H9 (cell line): ENCODE data around the gene OR2L8. TPM values are rescaled to one million over a fixed set of nuclear protein-coding genes. Genes with fewer than 3 reads are reported as not detected.

ENCODE experiments used
- DNase-seq: peaks from one replicate; pipeline ENCODE4 v3.0.0-alpha.2; 2017
- H2AFZ ChIP-seq: one replicate; pipeline ENCODE4 v1.6.1; 2013; ENCODE audit warnings: mild to moderate bottlenecking, low read length, control low read depth, moderate library complexity
- H2AK5ac ChIP-seq: 2 replicates; pipeline ENCODE4 v1.6.1; 2013; ENCODE audit warnings: low read length, control low read depth, mixed read lengths; ENCODE audit not compliant: insufficient read length
- H2BK120ac ChIP-seq: one replicate; pipeline ENCODE4 v1.6.1; 2013; ENCODE audit warnings: low read depth, mild to moderate bottlenecking, low read length, control low read depth, inconsistent platforms; ENCODE audit not compliant: poor library complexity, severe bottlenecking
- H2BK12ac ChIP-seq: 2 replicates; pipeline ENCODE4 v1.6.1; 2013; ENCODE audit warnings: low read length, control low read depth, mixed read lengths, low read depth; ENCODE audit not compliant: insufficient read length
- H2BK15ac ChIP-seq: 2 replicates; pipeline ENCODE4 v1.6.1; 2013; ENCODE audit warnings: low read depth, low read length, control low read depth
- H2BK20ac ChIP-seq: one replicate; pipeline ENCODE4 v1.6.1; 2013; ENCODE audit warnings: low read depth, mild to moderate bottlenecking, low read length, control low read depth, inconsistent platforms; ENCODE audit not compliant: poor library complexity, severe bottlenecking
- H2BK5ac ChIP-seq: 2 replicates; pipeline ENCODE4 v1.6.1; 2013; ENCODE audit warnings: low read length, control low read depth, mixed read lengths; ENCODE audit not compliant: insufficient read length
- H3K14ac ChIP-seq: 2 replicates; pipeline ENCODE4 v1.6.1; 2013; ENCODE audit warnings: low read length, control low read depth; ENCODE audit not compliant: insufficient read depth
- H3K18ac ChIP-seq: 2 replicates; pipeline ENCODE4 v1.6.1; 2013; ENCODE audit warnings: low read depth, mild to moderate bottlenecking, mixed read lengths, low read length, control low read depth; ENCODE audit not compliant: insufficient read length
- H3K23ac ChIP-seq: 2 replicates; pipeline ENCODE4 v1.6.1; 2013; ENCODE audit warnings: low read length, control low read depth, mixed read lengths, low read depth; ENCODE audit not compliant: insufficient read length
- H3K23me2 ChIP-seq: 2 replicates; pipeline ENCODE4 v1.6.1; 2013; ENCODE audit warnings: low read depth, mild to moderate bottlenecking, mixed read lengths, low read length, control low read depth; ENCODE audit not compliant: insufficient read length, poor library complexity, severe bottlenecking
- H3K27ac ChIP-seq: 2 replicates; pipeline ENCODE4 v1.5.1; 2013; ENCODE audit warnings: low read length, control low read depth, mixed read lengths, low read depth; ENCODE audit not compliant: insufficient read length
- H3K27me3 ChIP-seq: 2 replicates; pipeline ENCODE4 v1.6.1; 2013; ENCODE audit warnings: low read length, control low read depth, inconsistent platforms; ENCODE audit not compliant: insufficient read depth
- H3K4ac ChIP-seq: 2 replicates; pipeline ENCODE4 v1.6.1; 2013; ENCODE audit warnings: low read depth, mild to moderate bottlenecking, control low read depth, inconsistent platforms, low read length, moderate library complexity
- H3K4me1 ChIP-seq: 2 replicates; pipeline ENCODE4 v1.6.1; 2013; ENCODE audit warnings: low read length, control low read depth, inconsistent platforms; ENCODE audit not compliant: insufficient read depth
- H3K4me2 ChIP-seq: 2 replicates; pipeline ENCODE4 v1.6.1; 2013; ENCODE audit warnings: low read length, control low read depth, mixed read lengths; ENCODE audit not compliant: insufficient read length, insufficient read depth
- H3K56ac ChIP-seq: 2 replicates; pipeline ENCODE4 v1.6.1; 2013; ENCODE audit warnings: low read depth, mild to moderate bottlenecking, mixed read lengths, low read length, control low read depth; ENCODE audit not compliant: insufficient read length
- H3K79me1 ChIP-seq: 2 replicates; pipeline ENCODE4 v1.6.1; 2013; ENCODE audit warnings: low read depth, mild to moderate bottlenecking, moderate library complexity, low read length, control low read depth, inconsistent platforms; ENCODE audit not compliant: insufficient read depth, poor library complexity, severe bottlenecking
- H3K79me2 ChIP-seq: 2 replicates; pipeline ENCODE4 v1.6.1; 2013; ENCODE audit warnings: low read length, control low read depth, inconsistent platforms; ENCODE audit not compliant: insufficient read depth
- H3K9ac ChIP-seq: 2 replicates; pipeline ENCODE4 v1.6.1; 2013; ENCODE audit warnings: low read length, control low read depth, mixed read lengths; ENCODE audit not compliant: insufficient read length; ENCODE audit errors: extremely low read depth
- H3K9me3 ChIP-seq: one replicate; pipeline ENCODE4 v1.6.1; 2013; ENCODE audit warnings: low read depth, low read length, inconsistent platforms; ENCODE audit not compliant: control insufficient read depth
- H3T11ph ChIP-seq: one replicate; pipeline ENCODE4 v1.6.1; 2013; ENCODE audit warnings: mild to moderate bottlenecking, low read length, control low read depth, inconsistent platforms
- H4K20me1 ChIP-seq: one replicate; pipeline ENCODE4 v1.6.1; 2013; ENCODE audit not compliant: control insufficient read depth, insufficient read length, insufficient read depth
- H4K5ac ChIP-seq: 2 replicates; pipeline ENCODE4 v1.6.1; 2013; ENCODE audit warnings: low read depth, mild to moderate bottlenecking, mixed read lengths, low read length, control low read depth; ENCODE audit not compliant: insufficient read length
- H4K8ac ChIP-seq: replicated peaks from 2 replicates; pipeline ENCODE4 v1.6.1; 2013; ENCODE audit warnings: low read length, control low read depth, mixed read lengths, low read depth; ENCODE audit not compliant: insufficient read length
- H4K91ac ChIP-seq: 2 replicates; pipeline ENCODE4 v1.6.1; 2013; ENCODE audit warnings: low read depth, mild to moderate bottlenecking, moderate library complexity, mixed read lengths, low read length, control low read depth; ENCODE audit not compliant: insufficient read length
- H3K27ac Mint-ChIP-seq, 3 experiments: 2 replicates in 2 of 3; 3 replicates in 1 of 3; pipeline ENCODE4 v1.8.0; 2020 to 2021; ENCODE audit warnings: mixed read lengths in 3 of 3, mild to moderate bottlenecking in 1 of 3, moderate library complexity in 1 of 3
- H3K27me3 Mint-ChIP-seq: 2 replicates; pipeline ENCODE4 v1.8.0; 2021; ENCODE audit warnings: low read depth, mild to moderate bottlenecking, moderate library complexity, mixed read lengths
- H3K36me3 Mint-ChIP-seq, 3 experiments: 2 replicates in 2 of 3; 3 replicates in 1 of 3; pipeline ENCODE4 v1.8.0; 2020 to 2021; ENCODE audit warnings: low read depth in 3 of 3, mixed read lengths in 3 of 3; ENCODE audit not compliant: insufficient read depth in 1 of 3
- H3K4me1 Mint-ChIP-seq, 2 experiments: 2 replicates each; pipeline ENCODE4 v1.8.0; 2020; ENCODE audit warnings: mixed read lengths in 2 of 2
- H3K4me3 Mint-ChIP-seq, 2 experiments: 2 replicates in 1 of 2; 3 replicates in 1 of 2; pipeline ENCODE4 v1.8.0; 2020 to 2021; ENCODE audit warnings: mild to moderate bottlenecking in 2 of 2, mixed read lengths in 2 of 2, moderate library complexity in 1 of 2
- H3K9me3 Mint-ChIP-seq, 2 experiments: 2 replicates in 1 of 2; 3 replicates in 1 of 2; pipeline ENCODE4 v1.8.0; 2020; ENCODE audit warnings: mild to moderate bottlenecking in 2 of 2, mixed read lengths in 2 of 2, moderate library complexity in 1 of 2
- WGBS: extraction: QIAGEN DNeasy Blood & Tissue Kit; methylation state at CpG from one replicate; pipeline ENCODE4 v1.1.7; 2013; ENCODE audit warnings: missing lambda C conversion rate, low lambda C conversion rate, mixed read lengths; ENCODE audit not compliant: insufficient read length; ENCODE audit errors: extremely low coverage; 5-methylcytosine and 5-hydroxymethylcytosine counted together
- total RNA-seq: library from RNA; stranded (reverse); gene quantifications from 2 replicates; pipeline ENCODE4 v1.2.1, GENCODE V29; 2021
- TF ChIP-seq, protein P1 (sequence below): fragments of 200-600 bp; sonication (generic); conservative IDR thresholded peaks from 3 replicates; pipeline ENCODE4 v1.8.0; 2021; ENCODE audit warnings: antibody characterized with exemption, mild to moderate bottlenecking

Gene OR2L8
- total RNA-seq, 1 experiment from 2014 or later = 0.24 TPM

GRCh38 chr1:247905910-247906503 lies 42.7 kb upstream of the OR2L8 start:
- no peak overlapping the region for H2BK5ac ChIP-seq
- no peak overlapping the region for H3K14ac ChIP-seq
- Mint-ChIP-seq H3K27me3 (no peaks in the 10 kb centered on the region; the same call in 1 of the 2 replicates), H3K4me1 (peaks cover 20 to 22% of the 10 kb centered on the region in 2 experiments), H3K27ac (peak overlapping the region in 1 of 3 experiments; percentile 88; a peak in 1 of 7 replicates), H3K4me3 (no peak overlapping the region), H3K36me3 (peaks cover 12 to 43% (median 15%) of the 10 kb centered on the region in 3 experiments), H3K9me3 (peaks cover 75 to 84% of the 10 kb centered on the region in 2 experiments)
- H3K4ac ChIP-seq = no peak overlapping the region
- H3K27me3 ChIP-seq = no peaks in the 10 kb centered on the region
- no peak overlapping the region for H4K5ac ChIP-seq
- H2BK20ac ChIP-seq = no peak overlapping the region
- H3K4me2 ChIP-seq = no peak overlapping the region
- H2BK120ac ChIP-seq = no peak overlapping the region
- no peak overlapping the region for H3K18ac ChIP-seq
- H3K23ac ChIP-seq = no peak overlapping the region
- no peak overlapping the region for H4K8ac ChIP-seq
- no peak overlapping the region for H4K91ac ChIP-seq
- no peaks in the 10 kb centered on the region; the same call in 1 of the 2 replicates for H3K4me1 ChIP-seq
- no peaks in the 10 kb centered on the region for H3K9me3 ChIP-seq
- no peak overlapping the region for H3K27ac ChIP-seq
- H2AK5ac ChIP-seq = no peak overlapping the region
- no peak overlapping the region for H2AFZ ChIP-seq
- H2BK12ac ChIP-seq = no peak overlapping the region
- no peak overlapping the region for H3K56ac ChIP-seq
- H3K9ac ChIP-seq = no peak overlapping the region
- TF ChIP-seq, protein P1, sequence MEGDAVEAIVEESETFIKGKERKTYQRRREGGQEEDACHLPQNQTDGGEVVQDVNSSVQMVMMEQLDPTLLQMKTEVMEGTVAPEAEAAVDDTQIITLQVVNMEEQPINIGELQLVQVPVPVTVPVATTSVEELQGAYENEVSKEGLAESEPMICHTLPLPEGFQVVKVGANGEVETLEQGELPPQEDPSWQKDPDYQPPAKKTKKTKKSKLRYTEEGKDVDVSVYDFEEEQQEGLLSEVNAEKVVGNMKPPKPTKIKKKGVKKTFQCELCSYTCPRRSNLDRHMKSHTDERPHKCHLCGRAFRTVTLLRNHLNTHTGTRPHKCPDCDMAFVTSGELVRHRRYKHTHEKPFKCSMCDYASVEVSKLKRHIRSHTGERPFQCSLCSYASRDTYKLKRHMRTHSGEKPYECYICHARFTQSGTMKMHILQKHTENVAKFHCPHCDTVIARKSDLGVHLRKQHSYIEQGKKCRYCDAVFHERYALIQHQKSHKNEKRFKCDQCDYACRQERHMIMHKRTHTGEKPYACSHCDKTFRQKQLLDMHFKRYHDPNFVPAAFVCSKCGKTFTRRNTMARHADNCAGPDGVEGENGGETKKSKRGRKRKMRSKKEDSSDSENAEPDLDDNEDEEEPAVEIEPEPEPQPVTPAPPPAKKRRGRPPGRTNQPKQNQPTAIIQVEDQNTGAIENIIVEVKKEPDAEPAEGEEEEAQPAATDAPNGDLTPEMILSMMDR = no peak
- no CpG with 5 or more reads among the region's 9 CpGs for WGBS
- no peaks in the 10 kb centered on the region for H3K23me2 ChIP-seq
- no peaks in the 10 kb centered on the region for H3K79me2 ChIP-seq
- DNase-seq = no peak
- no peak overlapping the region for H2BK15ac ChIP-seq
- H3T11ph ChIP-seq = no peak overlapping the region
- no peaks in the 10 kb centered on the region for H4K20me1 ChIP-seq
- H3K79me1 ChIP-seq = no peaks in the 10 kb centered on the region
